Activated naive CD8-positive, alpha-beta T cell treated with anti-CD3 and anti-CD28 coated beads, Interleukin-2, amount 50 U/mL, for 24 hours (primary cell): Measurements from ENCODE around the gene SLC7A1.

Experiments
- ATAC-seq: fragments of 150-1000 bp; cut with Tn5 transposase; one replicate; pipeline ENCODE4 v1.10.0; 2021
- DNase-seq: peaks from one replicate; pipeline ENCODE4 v3.0.0; 2021
- H3K27ac Mint-ChIP-seq: one replicate; pipeline ENCODE4 v1.8.0; 2021; ENCODE audit warnings: mild to moderate bottlenecking, mixed read lengths
- H3K27me3 Mint-ChIP-seq: one replicate; pipeline ENCODE4 v1.8.0; 2021; ENCODE audit warnings: mixed read lengths
- H3K36me3 Mint-ChIP-seq: one replicate; pipeline ENCODE4 v1.8.0; 2021; ENCODE audit warnings: low read depth, mixed read lengths
- H3K4me1 Mint-ChIP-seq: one replicate; pipeline ENCODE4 v1.8.0; 2021; ENCODE audit warnings: mixed read lengths
- H3K4me3 Mint-ChIP-seq: one replicate; pipeline ENCODE4 v1.8.0; 2021; ENCODE audit warnings: mild to moderate bottlenecking, moderate library complexity, mixed read lengths
- H3K9me3 Mint-ChIP-seq: one replicate; pipeline ENCODE4 v1.8.0; 2021; ENCODE audit warnings: mixed read lengths

The SLC7A1 gene

GRCh38 chr13:29537736-29538651 lies 57.5 kb downstream of the SLC7A1 start:
- DNase-seq (no peak), ATAC-seq (no peak)
- Mint-ChIP-seq H3K27ac (no peak overlapping the region), H3K4me1 (peaks cover 30% of the 10 kb centered on the region), H3K9me3 (no peaks in the 10 kb centered on the region), H3K27me3 (no peaks in the 10 kb centered on the region), H3K36me3 (peaks cover 58% of the 10 kb centered on the region), H3K4me3 (no peak overlapping the region)

GRCh38 chr13:29536853-29537252 lies 58.6 kb downstream of the SLC7A1 start:
- Mint-ChIP-seq H3K4me3 (no peak overlapping the region), H3K27me3 (no peaks in the 10 kb centered on the region), H3K36me3 (peaks cover 66% of the 10 kb centered on the region), H3K27ac (no peak overlapping the region), H3K9me3 (no peaks in the 10 kb centered on the region), H3K4me1 (peaks cover 19% of the 10 kb centered on the region)
- ATAC-seq: no peak
- DNase-seq: no peak

GRCh38 chr13:29535663-29536655 lies 59.5 kb downstream of the SLC7A1 start:
- H3K4me3 Mint-ChIP-seq: no peak overlapping the region
- H3K4me1 Mint-ChIP-seq: peaks cover 11% of the 10 kb centered on the region
- H3K36me3 Mint-ChIP-seq: peaks cover 66% of the 10 kb centered on the region
- DNase-seq: no peak
- H3K27me3 Mint-ChIP-seq: no peaks in the 10 kb centered on the region
- ATAC-seq: no peak
- no peaks in the 10 kb centered on the region for H3K9me3 Mint-ChIP-seq
- no peak overlapping the region for H3K27ac Mint-ChIP-seq

GRCh38 chr13:29534083-29534482 lies 61.4 kb downstream of the SLC7A1 start:
- H3K9me3 Mint-ChIP-seq: no peaks in the 10 kb centered on the region
- peaks cover 3% of the 10 kb centered on the region for H3K4me1 Mint-ChIP-seq
- ATAC-seq: no peak
- H3K36me3 Mint-ChIP-seq: peaks cover 73% of the 10 kb centered on the region
- H3K27ac Mint-ChIP-seq: no peak overlapping the region
- no peak overlapping the region for H3K4me3 Mint-ChIP-seq
- DNase-seq: no peak
- H3K27me3 Mint-ChIP-seq: no peaks in the 10 kb centered on the region

GRCh38 chr13:29532821-29533220 lies 62.7 kb downstream of the SLC7A1 start:
- Mint-ChIP-seq H3K27ac (no peak overlapping the region), H3K27me3 (no peaks in the 10 kb centered on the region), H3K4me3 (no peak overlapping the region), H3K4me1 (peaks cover under 1% of the 10 kb centered on the region), H3K36me3 (peaks cover 74% of the 10 kb centered on the region), H3K9me3 (no peaks in the 10 kb centered on the region)
- DNase-seq: no peak
- ATAC-seq: no peak

GRCh38 chr13:29532116-29532515 lies 63.4 kb downstream of the SLC7A1 start:
- DNase-seq (no peak), ATAC-seq (no peak)
- Mint-ChIP-seq H3K4me1 (no peaks in the 10 kb centered on the region), H3K27ac (no peak overlapping the region), H3K9me3 (no peaks in the 10 kb centered on the region), H3K27me3 (no peaks in the 10 kb centered on the region), H3K36me3 (peaks cover 72% of the 10 kb centered on the region), H3K4me3 (no peak overlapping the region)

GRCh38 chr13:29530901-29531300 lies 64.6 kb downstream of the SLC7A1 start:
- Mint-ChIP-seq H3K4me3 (no peak overlapping the region), H3K4me1 (no peaks in the 10 kb centered on the region), H3K27ac (no peak overlapping the region), H3K9me3 (no peaks in the 10 kb centered on the region), H3K36me3 (peaks cover 74% of the 10 kb centered on the region), H3K27me3 (no peaks in the 10 kb centered on the region)
- ATAC-seq (no peak), DNase-seq (no peak)

- Mint-ChIP-seq H3K4me3 (no peak overlapping the region), H3K4me1 (no peaks in the 10 kb centered on the region), H3K27me3 (no peaks in the 10 kb centered on the region), H3K36me3 (peaks cover 70% of the 10 kb centered on the region), H3K9me3 (no peaks in the 10 kb centered on the region), H3K27ac (no peak overlapping the region)
- no peak for DNase-seq
- ATAC-seq: no peak
Observed at GRCh38 chr13:29529754-29530153, 65.7 kb downstream of the SLC7A1 start.

- Mint-ChIP-seq H3K4me1 (no peaks in the 10 kb centered on the region), H3K27me3 (no peaks in the 10 kb centered on the region), H3K36me3 (peaks cover 68% of the 10 kb centered on the region), H3K9me3 (no peaks in the 10 kb centered on the region), H3K4me3 (no peak overlapping the region), H3K27ac (no peak overlapping the region)
- DNase-seq (no peak), ATAC-seq (no peak)
Observed at GRCh38 chr13:29527916-29528315, 67.6 kb downstream of the SLC7A1 start.

GRCh38 chr13:29527511-29527910 lies 68.0 kb downstream of the SLC7A1 start:
- ATAC-seq (no peak), DNase-seq (no peak)
- Mint-ChIP-seq H3K36me3 (peaks cover 67% of the 10 kb centered on the region), H3K27ac (no peak overlapping the region), H3K4me3 (no peak overlapping the region), H3K9me3 (no peaks in the 10 kb centered on the region), H3K27me3 (no peaks in the 10 kb centered on the region), H3K4me1 (no peaks in the 10 kb centered on the region)

GRCh38 chr13:29526741-29527140 lies 68.7 kb downstream of the SLC7A1 start:
- Mint-ChIP-seq H3K4me3 (no peak overlapping the region), H3K4me1 (no peaks in the 10 kb centered on the region), H3K36me3 (peaks cover 68% of the 10 kb centered on the region), H3K27ac (no peak overlapping the region), H3K27me3 (no peaks in the 10 kb centered on the region), H3K9me3 (no peaks in the 10 kb centered on the region)
- DNase-seq (no peak), ATAC-seq (no peak)

GRCh38 chr13:29525757-29526156 lies 69.7 kb downstream of the SLC7A1 start:
- no peak overlapping the region for H3K27ac Mint-ChIP-seq

GRCh38 chr13:29524641-29525040 lies 70.8 kb downstream of the SLC7A1 start:
- Mint-ChIP-seq H3K27me3 (no peaks in the 10 kb centered on the region), H3K4me1 (no peaks in the 10 kb centered on the region), H3K36me3 (peaks cover 64% of the 10 kb centered on the region), H3K4me3 (no peak overlapping the region), H3K9me3 (no peaks in the 10 kb centered on the region), H3K27ac (peak overlapping the region; percentile 46)
- DNase-seq (no peak), ATAC-seq (no peak)

More at GRCh38 chr13:29525757-29526156, 69.7 kb downstream of the SLC7A1 start:
- Mint-ChIP-seq H3K27me3 (no peaks in the 10 kb centered on the region), H3K36me3 (peaks cover 66% of the 10 kb centered on the region), H3K4me3 (no peak overlapping the region), H3K9me3 (no peaks in the 10 kb centered on the region), H3K4me1 (no peaks in the 10 kb centered on the region)
- ATAC-seq: no peak
- no peak for DNase-seq

- H3K27ac Mint-ChIP-seq: peak overlapping the region; percentile 46
Observed at GRCh38 chr13:29524176-29524575, 71.3 kb downstream of the SLC7A1 start.

More at GRCh38 chr13:29524176-29524575, 71.3 kb downstream of the SLC7A1 start:
- no peaks in the 10 kb centered on the region for H3K9me3 Mint-ChIP-seq
- H3K36me3 Mint-ChIP-seq: peaks cover 62% of the 10 kb centered on the region
- no peaks in the 10 kb centered on the region for H3K27me3 Mint-ChIP-seq
- DNase-seq (no peak), ATAC-seq (no peak)
- no peak overlapping the region for H3K4me3 Mint-ChIP-seq
- H3K4me1 Mint-ChIP-seq: no peaks in the 10 kb centered on the region
